Activated CD8-positive, alpha-beta memory T cell treated with anti-CD3 and anti-CD28 coated beads, Interleukin-2, amount 50 U/mL, for 1 hour (primary cell): Measurements from ENCODE around the gene FABP7.
"Not testable (repeated sequence)": the region's sequence is repeated elsewhere in the genome, so short reads cannot be mapped to it uniquely, and the experiment has no call there.

ENCODE experiments used
- DNase-seq: peaks from one replicate; pipeline ENCODE4 v3.0.0-alpha.2; 2020; ENCODE audit errors: extremely low read depth

The FABP7 gene

GRCh38 chr6:122779667-122780066 is at the start of gene FABP7:
Gene FABP7 (plus strand): TSS chr6:122779716. CDS start chr6:122779795, 79 bp downstream.
- no peak for DNase-seq

GRCh38 chr6:122730334-122730733 is 49.2 kb upstream of the FABP7 start:
- no peak for DNase-seq

- DNase-seq = no peak
Observed at GRCh38 chr6:122730775-122731386, 48.6 kb upstream of the FABP7 start.

- no peak for DNase-seq
Observed at GRCh38 chr6:122733259-122733658, 46.3 kb upstream of the FABP7 start.

GRCh38 chr6:122734529-122735395 is 44.8 kb upstream of the FABP7 start:
- DNase-seq = no peak

- no peak for DNase-seq
Observed at GRCh38 chr6:122735582-122735981, 43.9 kb upstream of the FABP7 start.

- DNase-seq = no peak
Observed at GRCh38 chr6:122736163-122736562, 43.4 kb upstream of the FABP7 start.

GRCh38 chr6:122736616-122737015 is 42.9 kb upstream of the FABP7 start:
- no peak for DNase-seq

- no peak for DNase-seq
Observed at GRCh38 chr6:122740091-122740490, 39.4 kb upstream of the FABP7 start.

- no peak for DNase-seq
Observed at GRCh38 chr6:122740936-122741335, 38.6 kb upstream of the FABP7 start.

GRCh38 chr6:122744247-122744646 is 35.3 kb upstream of the FABP7 start:
- not testable (repeated sequence) for DNase-seq

- DNase-seq = not testable (repeated sequence)
Observed at GRCh38 chr6:122744856-122745255, 34.7 kb upstream of the FABP7 start.

- no peak for DNase-seq
Observed at GRCh38 chr6:122746688-122747087, 32.8 kb upstream of the FABP7 start.

- DNase-seq = no peak
Observed at GRCh38 chr6:122747573-122747972, 31.9 kb upstream of the FABP7 start.

GRCh38 chr6:122748945-122749344 is 30.6 kb upstream of the FABP7 start:
- not testable (repeated sequence) for DNase-seq

GRCh38 chr6:122749451-122750050 is 30.0 kb upstream of the FABP7 start:
- DNase-seq = no peak

- no peak for DNase-seq
Observed at GRCh38 chr6:122751326-122751725, 28.2 kb upstream of the FABP7 start.

- no peak for DNase-seq
Observed at GRCh38 chr6:122752459-122752858, 27.1 kb upstream of the FABP7 start.

GRCh38 chr6:122753000-122753687 is 26.4 kb upstream of the FABP7 start:
- DNase-seq = no peak

- DNase-seq = no peak
Observed at GRCh38 chr6:122753688-122754056, 25.8 kb upstream of the FABP7 start.

- DNase-seq = no peak
Observed at GRCh38 chr6:122754191-122754731, 25.3 kb upstream of the FABP7 start.

GRCh38 chr6:122755901-122756300 is 23.6 kb upstream of the FABP7 start:
- DNase-seq = no peak
